SK-N-MC (cell line): Measurements from ENCODE around the gene CRACDL.

Experiments
- EZH2 ChIP-seq: fragments of 200-600 bp; sonication (generic); IDR thresholded peaks from one replicate; pipeline ENCODE4 v1.6.1; 2017; ENCODE audit warnings: antibody characterized with exemption
- POLR2AphosphoS5 ChIP-seq: IDR thresholded peaks from 2 replicates; pipeline ENCODE4 v1.6.1; 2012; ENCODE audit warnings: mild to moderate bottlenecking, low read depth, low read length, borderline replicate concordance

- TF ChIP-seq EZH2 (no peak), POLR2AphosphoS5 (no peak)
Measured at GRCh38 chr2:98782570-98782969, 153.5 kb downstream of the CRACDL start.
